GM12878 (cell line): ENCODE results near the gene SFXN2. TPM values are rescaled to one million over a fixed set of nuclear protein-coding genes. Genes with fewer than 3 reads are reported as not detected.

Source experiments
- CEBPZ ChIP-seq: fragments of 150-350 bp; IDR thresholded peaks from 2 replicates; pipeline ENCODE4 v1.6.1; 2016; ENCODE audit warnings: low read depth, low read length
- CTCF ChIP-seq, 3 experiments: IDR thresholded peaks in 2 of 3; conservative IDR thresholded peaks in 1 of 3; 2 replicates each; pipeline ENCODE4 v1.5.1; 2011; ENCODE audit warnings: low read depth in 3 of 3, low read length in 3 of 3, mild to moderate bottlenecking in 3 of 3, control low read depth in 2 of 3, moderate library complexity in 2 of 3, inconsistent platforms in 1 of 3, mixed read lengths in 1 of 3; ENCODE audit not compliant: control insufficient read depth in 2 of 3, insufficient read depth in 1 of 3; ENCODE audit errors: extremely low read depth in 1 of 3
- EED ChIP-seq: sonication (generic); IDR thresholded peaks from 2 replicates; pipeline ENCODE4 v1.6.1; 2016; ENCODE audit warnings: antibody characterized with exemption, low read depth
- ETV6 ChIP-seq, 2 experiments: fragments of 450-650 bp in 1 of 2; IDR thresholded peaks in 1 of 2; conservative IDR thresholded peaks in 1 of 2; 2 replicates each; pipeline ENCODE4 v1.6.1; 2014; ENCODE audit warnings: antibody characterized with exemption in 1 of 2, borderline replicate concordance in 1 of 2, low read depth in 1 of 2, mild to moderate bottlenecking in 1 of 2, moderate library complexity in 1 of 2
- FOS ChIP-seq: IDR thresholded peaks from 3 replicates; pipeline ENCODE4 v1.6.1; 2011; ENCODE audit warnings: borderline replicate concordance; ENCODE audit not compliant: insufficient read length; ENCODE audit errors: extremely low read depth
- GATAD2B ChIP-seq: fragments of 450-650 bp; conservative IDR thresholded peaks from 2 replicates; pipeline ENCODE4 v1.6.1; 2017; ENCODE audit warnings: low read depth, mild to moderate bottlenecking, moderate library complexity
- MEF2A ChIP-seq: IDR thresholded peaks from 2 replicates; pipeline ENCODE4 v1.6.1; 2011; ENCODE audit warnings: low read depth, mild to moderate bottlenecking, low read length, moderate library complexity; ENCODE audit not compliant: insufficient read depth
- MEF2B ChIP-seq: fragments of 450-650 bp; IDR thresholded peaks from 2 replicates; pipeline ENCODE4 v1.6.1; 2018; ENCODE audit warnings: mild to moderate bottlenecking, moderate library complexity; ENCODE audit not compliant: partially characterized antibody, poor library complexity, severe bottlenecking
- MYB ChIP-seq: fragments of 150-350 bp; IDR thresholded peaks from 2 replicates; pipeline ENCODE4 v1.6.1; 2014; ENCODE audit warnings: mild to moderate bottlenecking, low read depth, low read length, borderline replicate concordance
- NFIC ChIP-seq: IDR thresholded peaks from 2 replicates; pipeline ENCODE4 v1.6.1; 2012; ENCODE audit warnings: low read depth, mild to moderate bottlenecking, inconsistent platforms, low read length, moderate library complexity
- NFYB ChIP-seq: IDR thresholded peaks from 2 replicates; pipeline ENCODE4 v1.6.1; 2011; ENCODE audit warnings: low read depth, mild to moderate bottlenecking, low read length, improper control_type of control experiment, moderate library complexity; ENCODE audit not compliant: insufficient read depth
- PKNOX1 ChIP-seq: fragments of 450-650 bp; IDR thresholded peaks from 2 replicates; pipeline ENCODE4 v1.6.1; 2016; ENCODE audit warnings: mild to moderate bottlenecking
- RB1 ChIP-seq: fragments of 450-650 bp; formaldehyde crosslinking; IDR thresholded peaks from 2 replicates; pipeline ENCODE4 v1.6.1; 2017; ENCODE audit warnings: mild to moderate bottlenecking, borderline replicate concordance
- RELA ChIP-seq: fragments of 450-650 bp; IDR thresholded peaks from 2 replicates; pipeline ENCODE4 v1.8.0; 2014; ENCODE audit warnings: borderline replicate concordance; ENCODE audit not compliant: partially characterized antibody
- SKIL ChIP-seq: fragments of 450-650 bp; IDR thresholded peaks from 2 replicates; pipeline ENCODE4 v1.6.1; 2017; ENCODE audit warnings: mild to moderate bottlenecking, low read depth, inconsistent platforms; ENCODE audit not compliant: poor library complexity, severe bottlenecking
- STAT3 ChIP-seq: IDR thresholded peaks from 2 replicates; pipeline ENCODE4 v1.6.1; 2011; ENCODE audit warnings: low read depth, low read length, improper control_type of control experiment
- SUZ12 ChIP-seq: fragments of 200-600 bp; sonication (generic); IDR thresholded peaks from one replicate; pipeline ENCODE4 v1.6.1; 2018; ENCODE audit warnings: antibody characterized with exemption, mild to moderate bottlenecking; ENCODE audit not compliant: unreplicated experiment
- ZBTB33 ChIP-seq: fragments of 450-650 bp; IDR thresholded peaks from 2 replicates; pipeline ENCODE4 v1.6.1; 2017; ENCODE audit warnings: mild to moderate bottlenecking
- ZNF622 ChIP-seq: fragments of 450-650 bp; IDR thresholded peaks from 2 replicates; pipeline ENCODE4 v1.6.1; 2017; ENCODE audit warnings: mild to moderate bottlenecking, inconsistent platforms
- ZZZ3 ChIP-seq: IDR thresholded peaks from 2 replicates; pipeline ENCODE4 v1.6.1; 2011; ENCODE audit warnings: low read depth; ENCODE audit not compliant: control insufficient read depth, insufficient read length
- polyA plus RNA-seq, 11 experiments: library from polyadenylated mRNA; depleted of rRNA in 4 of 11; unstranded in 6 of 11; stranded (reverse) in 5 of 11; fragments of >200 nt; fragmentation: Nextera tagmentation in 4 of 11; fragmentation: Illumina TruSeq in 1 of 11; extraction: Ambion mirVana in 4 of 11; extraction: Trizol in 1 of 11; gene quantifications; 1 replicate in 1 of 11; 2 replicates in 10 of 11; pipeline versions ENCODE4 v1.2.1 to v1.2.3, GENCODE V29; 2011 to 2016; ENCODE audit warnings: inconsistent platforms in 2 of 11, missing spikeins in 2 of 11, low read depth in 1 of 11
- total RNA-seq, 4 experiments: library from RNA; depleted of rRNA in 3 of 4; stranded (reverse); fragments of >200 nt in 3 of 4; fragmentation: Illumina TruSeq in 1 of 4; extraction: Trizol in 1 of 4; gene quantifications; 2 replicates each; pipeline versions ENCODE4 v1.2.1 to v1.2.3, GENCODE V29; 2013 to 2021

The SFXN2 gene
- total and polyA plus RNA-seq, 10 of the 15 experiments (the other 5 are each of a cell fraction or from before 2014, with no cell fraction given): 8.8 to 22.5 (median 18.5) TPM

- TF ChIP-seq CEBPZ: no peak
- no peak for TF ChIP-seq ZNF622
- TF ChIP-seq NFIC: no peak
- TF ChIP-seq ZZZ3: no peak
- no peak for TF ChIP-seq STAT3
- no peak for TF ChIP-seq RELA
- TF ChIP-seq MYB: no peak
- TF ChIP-seq RB1: no peak
- no peak for TF ChIP-seq NFYB
- peak in 1 of 2 experiments; percentile 14; a peak in 1 of 4 replicates for TF ChIP-seq ETV6 (conservative IDR thresholded peaks at IDR 0.05 in 1 of 2, IDR thresholded peaks at IDR 0.05 in 1 of 2; ENCODE audit: borderline replicate concordance in 1 of 2, low read depth in 1 of 2)
- no peak for TF ChIP-seq FOS
- no peak for TF ChIP-seq SUZ12
- no peak for TF ChIP-seq MEF2A
- TF ChIP-seq MEF2B: no peak
- no peak for TF ChIP-seq GATAD2B
- no peak for TF ChIP-seq CTCF (IDR thresholded peaks at IDR 0.05 in 2 of 3, conservative IDR thresholded peaks at IDR 0.05 in 1 of 3; ENCODE audit: control insufficient read depth in 2 of 3, extremely low read depth in 1 of 3, insufficient read depth in 1 of 3, low read depth in 3 of 3, low read length in 3 of 3)
- no peak for TF ChIP-seq SKIL
- TF ChIP-seq ZBTB33: no peak
- no peak for TF ChIP-seq EED
- TF ChIP-seq PKNOX1: no peak
Measured at GRCh38 chr10:102710609-102711008, 3.8 kb upstream of the SFXN2 start (continued).
